IMR-90 (cell line): ENCODE results near the gene PTPRU. TPM values are rescaled to one million over a fixed set of nuclear protein-coding genes. Genes with fewer than 3 reads are reported as not detected.
A peak's percentile ranks its signal among the peaks of the same experiment; 100 is the strongest.

Experiments
- ATAC-seq: fragments of 200-7000 bp; cut with Tn5 transposase; 2 replicates; pipeline ENCODE4 v1.9.1; 2020; ENCODE audit warnings: low read depth, mild to moderate bottlenecking, moderate library complexity
- BruUV-seq: library from RNA; stranded (reverse); fragments of 400-500 nt; replicated peaks from 2 replicates; lab custom pipeline; 2021; lab: Mats Ljungman, UMichigan
- CTCF ChIA-PET: fragments of 300-600 bp; formaldehyde crosslinking; extraction: SDS; loops from one replicate; lab custom pipeline; 2021; ENCODE audit warnings: antibody characterized with exemption; lab: Yijun Ruan, JAX
- POLR2A ChIA-PET: fragments of 300-600 bp; sonication (Branson Sonifier 250); formaldehyde crosslinking; loops from one replicate; lab custom pipeline; 2022; ENCODE audit warnings: antibody characterized with exemption; ENCODE audit not compliant: unreplicated experiment; lab: Charles Lee
- DNase-seq: peaks from one replicate; pipeline ENCODE4 v3.0.0; 2013
- H2AFZ ChIP-seq: replicated peaks from 2 replicates; pipeline ENCODE3; 2013; ENCODE audit warnings: low read length, mild to moderate bottlenecking; ENCODE audit not compliant: poor library complexity
- H2AK5ac ChIP-seq: 2 replicates; pipeline ENCODE4 v1.6.1; 2013; ENCODE audit warnings: low read depth, low read length, inconsistent platforms
- H2AK9ac ChIP-seq: replicated peaks from 2 replicates; pipeline ENCODE3; 2013; ENCODE audit warnings: mild to moderate bottlenecking, low read depth, low read length, moderate library complexity; ENCODE audit not compliant: poor library complexity
- H2BK120ac ChIP-seq: 2 replicates; pipeline ENCODE4 v1.6.1; 2013; ENCODE audit warnings: low read depth, low read length, inconsistent platforms
- H2BK15ac ChIP-seq: 3 replicates; pipeline ENCODE4 v1.6.1; 2013; ENCODE audit warnings: low read depth, low read length, inconsistent platforms
- H2BK20ac ChIP-seq: 2 replicates; pipeline ENCODE4 v1.6.1; 2013; ENCODE audit warnings: low read depth, mild to moderate bottlenecking, inconsistent platforms, low read length, moderate library complexity
- H2BK5ac ChIP-seq: 2 replicates; pipeline ENCODE4 v1.6.1; 2013; ENCODE audit warnings: mild to moderate bottlenecking, low read depth, low read length, inconsistent platforms; ENCODE audit not compliant: poor library complexity, severe bottlenecking
- H3K14ac ChIP-seq: replicated peaks from 2 replicates; pipeline ENCODE4 v1.6.1; 2013; ENCODE audit warnings: low read depth, low read length, inconsistent platforms
- H3K18ac ChIP-seq: 2 replicates; pipeline ENCODE4 v1.6.1; 2013; ENCODE audit warnings: low read depth, low read length, control low read depth
- H3K23ac ChIP-seq: 2 replicates; pipeline ENCODE4 v1.6.1; 2013; ENCODE audit warnings: low read depth, low read length, inconsistent platforms
- H3K27ac ChIP-seq: 2 replicates; pipeline ENCODE4 v1.5.1; 2013; ENCODE audit warnings: mild to moderate bottlenecking, control low read depth, low read length; ENCODE audit not compliant: insufficient read depth
- H3K27me3 ChIP-seq: 2 replicates; pipeline ENCODE4 v1.6.1; 2013; ENCODE audit warnings: low read length; ENCODE audit not compliant: control insufficient read depth, insufficient read depth
- H3K36me3 ChIP-seq: 2 replicates; pipeline ENCODE4 v1.6.1; 2013; ENCODE audit warnings: low read length, mixed read lengths; ENCODE audit not compliant: control insufficient read depth, insufficient read depth
- H3K4ac ChIP-seq: 2 replicates; pipeline ENCODE4 v1.6.1; 2013; ENCODE audit warnings: low read depth, low read length, inconsistent platforms
- H3K4me1 ChIP-seq: 2 replicates; pipeline ENCODE4 v1.6.1; 2013; ENCODE audit warnings: low read length, mixed read lengths; ENCODE audit not compliant: control insufficient read depth, insufficient read depth
- H3K4me2 ChIP-seq: 2 replicates; pipeline ENCODE4 v1.6.1; 2013; ENCODE audit warnings: low read depth, mild to moderate bottlenecking, control low read depth, low read length, moderate library complexity
- H3K4me3 ChIP-seq: 2 replicates; pipeline ENCODE4 v1.5.1; 2013; ENCODE audit warnings: low read depth, mild to moderate bottlenecking, control low read depth, low read length, moderate library complexity; ENCODE audit not compliant: insufficient read depth
- H3K56ac ChIP-seq: 2 replicates; pipeline ENCODE4 v1.6.1; 2013; ENCODE audit warnings: low read length, inconsistent platforms; ENCODE audit not compliant: insufficient read depth; ENCODE audit errors: extremely low read depth
- H3K79me1 ChIP-seq, 2 experiments: 2 replicates each; pipeline ENCODE4 v1.6.1; 2013; ENCODE audit warnings: low read length in 2 of 2, inconsistent platforms in 1 of 2, low read depth in 1 of 2
- H3K9ac ChIP-seq: 2 replicates; pipeline ENCODE4 v1.6.1; 2013; ENCODE audit warnings: low read depth, low read length, control low read depth
- H3K9me1 ChIP-seq: 2 replicates; pipeline ENCODE4 v1.6.1; 2013; ENCODE audit warnings: low read length, inconsistent platforms; ENCODE audit not compliant: insufficient read depth
- H3K9me3 ChIP-seq: 2 replicates; pipeline ENCODE4 v1.6.1; 2013; ENCODE audit warnings: low read length; ENCODE audit not compliant: control insufficient read depth, insufficient read depth
- H4K20me1 ChIP-seq: 2 replicates; pipeline ENCODE4 v1.6.1; 2013; ENCODE audit warnings: low read length, inconsistent platforms; ENCODE audit not compliant: insufficient read depth
- H4K5ac ChIP-seq: 2 replicates; pipeline ENCODE4 v1.6.1; 2013; ENCODE audit warnings: mild to moderate bottlenecking, low read depth, low read length, control low read depth
- H4K8ac ChIP-seq, 2 experiments: 2 replicates each; pipeline ENCODE4 v1.6.1; 2013; ENCODE audit warnings: low read depth in 2 of 2, low read length in 2 of 2, control low read depth in 1 of 2, inconsistent platforms in 1 of 2
- H4K91ac ChIP-seq: 2 replicates; pipeline ENCODE4 v1.6.1; 2013; ENCODE audit warnings: low read depth, low read length, inconsistent platforms; ENCODE audit not compliant: insufficient read depth
- BHLHE40 ChIP-seq: fragments of 150-350 bp; IDR thresholded peaks from 2 replicates; pipeline ENCODE4 v1.6.1; 2016; ENCODE audit warnings: mild to moderate bottlenecking, low read depth, low read length
- CEBPB ChIP-seq: IDR thresholded peaks from 2 replicates; pipeline ENCODE4 v1.6.1; 2012; ENCODE audit warnings: low read depth, low read length, improper control_type of control experiment
- CHD1 ChIP-seq: IDR thresholded peaks from 2 replicates; pipeline ENCODE4 v1.6.1; 2012; ENCODE audit warnings: low read depth, low read length, improper control_type of control experiment
- FOS ChIP-seq: fragments of 150-350 bp; IDR thresholded peaks from 2 replicates; pipeline ENCODE4 v1.6.1; 2016; ENCODE audit warnings: low read depth, low read length
- MAFK ChIP-seq: IDR thresholded peaks from 2 replicates; pipeline ENCODE4 v1.6.1; 2012; ENCODE audit warnings: low read depth, low read length, improper control_type of control experiment
- MAZ ChIP-seq: IDR thresholded peaks from 2 replicates; pipeline ENCODE4 v1.6.1; 2012; ENCODE audit warnings: low read depth, mild to moderate bottlenecking, low read length, improper control_type of control experiment, moderate library complexity, borderline replicate concordance
- MXI1 ChIP-seq: IDR thresholded peaks from 2 replicates; pipeline ENCODE4 v1.6.1; 2012; ENCODE audit warnings: low read depth, mild to moderate bottlenecking, low read length, moderate library complexity, borderline replicate concordance
- NFE2L2 ChIP-seq: fragments of 150-350 bp; IDR thresholded peaks from 2 replicates; pipeline ENCODE4 v1.6.1; 2016; ENCODE audit warnings: low read depth, mild to moderate bottlenecking, low read length
- POLR2A ChIP-seq: IDR thresholded peaks from 2 replicates; pipeline ENCODE4 v1.6.1; 2012; ENCODE audit warnings: mild to moderate bottlenecking, low read depth, low read length
- RAD21 ChIP-seq: IDR thresholded peaks from 2 replicates; pipeline ENCODE4 v1.6.1; 2012; ENCODE audit warnings: low read length, improper control_type of control experiment
- RCOR1 ChIP-seq: IDR thresholded peaks from 2 replicates; pipeline ENCODE4 v1.6.1; 2012; ENCODE audit warnings: mild to moderate bottlenecking, low read length, improper control_type of control experiment; ENCODE audit not compliant: insufficient replicate concordance
- RFX5 ChIP-seq: IDR thresholded peaks from 2 replicates; pipeline ENCODE4 v1.8.0; 2012; ENCODE audit warnings: low read depth, mild to moderate bottlenecking, low read length, moderate library complexity
- SMC3 ChIP-seq: fragments of 150-350 bp; IDR thresholded peaks from 2 replicates; pipeline ENCODE4 v1.6.1; 2016; ENCODE audit warnings: low read depth, mild to moderate bottlenecking, antibody characterized with exemption, low read length, moderate library complexity
- USF2 ChIP-seq: fragments of 150-350 bp; IDR thresholded peaks from 2 replicates; pipeline ENCODE4 v1.6.1; 2017; ENCODE audit warnings: mild to moderate bottlenecking, antibody characterized with exemption, low read length, low read depth
- WGBS, 2 experiments: methylation state at CpG; one replicate each; pipeline versions ENCODE4 v1.1.5 to v1.1.7; 2013; ENCODE audit warnings: missing lambda C conversion rate in 2 of 2; ENCODE audit not compliant: insufficient read length in 1 of 2; ENCODE audit errors: extremely low coverage in 2 of 2; 5-methylcytosine and 5-hydroxymethylcytosine counted together
- dilution Hi-C: fragments of 300-500 bp; cut with HindIII; formaldehyde crosslinking; loops from one replicate; pipeline ENCODE4 v1.14.3; 2018; ENCODE audit warnings: low sequenced_read_pairs; ENCODE audit not compliant: unreplicated experiment
- in situ Hi-C: fragments of 300-500 bp; cut with MboI; formaldehyde crosslinking; loops from 3 replicates; pipeline ENCODE4 v1.14.3; 2019; ENCODE audit warnings: low sequenced_read_pairs, inconsistent platforms, mixed read lengths
- intact Hi-C: fragments of 100-400 bp; cut with micrococcal nuclease; formaldehyde crosslinking; loops from 2 replicates; pipeline ENCODE4 v1.10.0; 2022
- polyA plus RNA-seq, 3 experiments: library from polyadenylated mRNA; depleted of rRNA; stranded (reverse); fragments of >200 nt; gene quantifications; 2 replicates each; pipeline ENCODE4 v1.2.3, GENCODE V29; 2012; ENCODE audit warnings: low replicate concordance in 1 of 3
- total RNA-seq: library from RNA; depleted of rRNA; stranded (reverse); fragments of >200 nt; gene quantifications from 2 replicates; pipeline ENCODE4 v1.2.3, GENCODE V29; 2012
- TF ChIP-seq, protein P1 (sequence below): conservative IDR thresholded peaks from 2 replicates; pipeline ENCODE4 v1.5.1; 2012; ENCODE audit warnings: mild to moderate bottlenecking, low read depth, low read length, improper control_type of control experiment
- TF ChIP-seq, protein P2 (sequence below): fragments of 150-350 bp; IDR thresholded peaks from 2 replicates; pipeline ENCODE4 v1.6.1; 2016; ENCODE audit warnings: low read depth, mild to moderate bottlenecking, low read length, moderate library complexity, borderline replicate concordance

The PTPRU gene
- total and polyA plus RNA-seq, 2 of the 4 experiments (the other 2 are of a cell fraction): 7.0 to 10.7 TPM

DNA sequence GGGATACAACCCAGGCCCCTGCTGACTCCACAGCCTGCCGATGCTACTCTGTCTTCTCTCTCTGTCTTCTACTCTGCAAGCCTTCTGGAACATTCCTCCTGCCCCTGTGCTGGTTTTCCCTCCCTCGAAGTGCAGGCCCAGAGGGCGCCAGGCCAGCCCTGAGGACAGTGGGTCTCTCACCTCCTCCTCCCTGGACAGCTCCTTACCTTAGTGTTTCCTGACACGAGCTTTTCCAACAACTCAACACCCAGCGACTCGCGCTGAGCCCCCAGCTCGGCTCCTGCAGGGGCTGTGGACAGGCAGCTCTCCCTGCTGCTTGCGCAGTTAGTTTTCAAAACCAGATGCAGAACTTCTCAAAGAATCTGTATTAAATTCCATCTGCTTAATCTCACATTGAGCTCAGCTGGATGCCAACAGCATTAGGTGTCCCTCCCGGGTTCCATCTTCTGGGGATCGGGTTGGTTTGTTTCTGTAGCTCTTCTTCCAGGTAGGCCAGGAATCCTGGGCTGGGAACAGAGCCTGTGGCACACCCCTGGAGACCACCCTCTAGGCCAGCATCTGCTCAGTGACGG lies 54.2 kb downstream of the PTPRU start:
- Histone ChIP-seq H3K14ac (0 out of 2 replicates have a peak overlapping the region, but pooled peaks have one; percentile 13), H2BK120ac (no peak overlapping the region), H2BK20ac (no peak overlapping the region), H3K23ac (no peak overlapping the region), H3K4me3 (no peak overlapping the region), H2BK15ac (no peak overlapping the region), H4K8ac (no peak overlapping the region), H2AK9ac (no peak overlapping the region), H3K9me1 (no peaks in the 10 kb centered on the region), H3K36me3 (no peaks in the 10 kb centered on the region), H2BK5ac (no peak overlapping the region), H3K4me1 (peaks cover 7% of the 10 kb centered on the region), H3K79me1 (no peaks in the 10 kb centered on the region), H4K20me1 (no peaks in the 10 kb centered on the region), H3K18ac (no peak overlapping the region), H3K9me3 (no peaks in the 10 kb centered on the region), H3K27me3 (no peaks in the 10 kb centered on the region), H4K5ac (no peak overlapping the region), H2AK5ac (no peak overlapping the region), H3K27ac (no peak overlapping the region), H2AFZ (peak overlapping the region; percentile 10), H3K4ac (no peak overlapping the region), H3K4me2 (no peak overlapping the region), H4K91ac (no peak overlapping the region), H3K56ac (no peak overlapping the region), H3K9ac (no peak overlapping the region)
- intact Hi-C loops: no loop called here
- dilution Hi-C loops: no loop called here
- no peak for TF ChIP-seq BHLHE40
- TF ChIP-seq MAFK: no peak
- no peak for TF ChIP-seq RFX5
- TF ChIP-seq, protein P1, sequence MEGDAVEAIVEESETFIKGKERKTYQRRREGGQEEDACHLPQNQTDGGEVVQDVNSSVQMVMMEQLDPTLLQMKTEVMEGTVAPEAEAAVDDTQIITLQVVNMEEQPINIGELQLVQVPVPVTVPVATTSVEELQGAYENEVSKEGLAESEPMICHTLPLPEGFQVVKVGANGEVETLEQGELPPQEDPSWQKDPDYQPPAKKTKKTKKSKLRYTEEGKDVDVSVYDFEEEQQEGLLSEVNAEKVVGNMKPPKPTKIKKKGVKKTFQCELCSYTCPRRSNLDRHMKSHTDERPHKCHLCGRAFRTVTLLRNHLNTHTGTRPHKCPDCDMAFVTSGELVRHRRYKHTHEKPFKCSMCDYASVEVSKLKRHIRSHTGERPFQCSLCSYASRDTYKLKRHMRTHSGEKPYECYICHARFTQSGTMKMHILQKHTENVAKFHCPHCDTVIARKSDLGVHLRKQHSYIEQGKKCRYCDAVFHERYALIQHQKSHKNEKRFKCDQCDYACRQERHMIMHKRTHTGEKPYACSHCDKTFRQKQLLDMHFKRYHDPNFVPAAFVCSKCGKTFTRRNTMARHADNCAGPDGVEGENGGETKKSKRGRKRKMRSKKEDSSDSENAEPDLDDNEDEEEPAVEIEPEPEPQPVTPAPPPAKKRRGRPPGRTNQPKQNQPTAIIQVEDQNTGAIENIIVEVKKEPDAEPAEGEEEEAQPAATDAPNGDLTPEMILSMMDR: no peak
- TF ChIP-seq USF2: no peak
- TF ChIP-seq, protein P2, sequence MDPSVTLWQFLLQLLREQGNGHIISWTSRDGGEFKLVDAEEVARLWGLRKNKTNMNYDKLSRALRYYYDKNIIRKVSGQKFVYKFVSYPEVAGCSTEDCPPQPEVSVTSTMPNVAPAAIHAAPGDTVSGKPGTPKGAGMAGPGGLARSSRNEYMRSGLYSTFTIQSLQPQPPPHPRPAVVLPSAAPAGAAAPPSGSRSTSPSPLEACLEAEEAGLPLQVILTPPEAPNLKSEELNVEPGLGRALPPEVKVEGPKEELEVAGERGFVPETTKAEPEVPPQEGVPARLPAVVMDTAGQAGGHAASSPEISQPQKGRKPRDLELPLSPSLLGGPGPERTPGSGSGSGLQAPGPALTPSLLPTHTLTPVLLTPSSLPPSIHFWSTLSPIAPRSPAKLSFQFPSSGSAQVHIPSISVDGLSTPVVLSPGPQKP: no peak
- TF ChIP-seq FOS: no peak
- TF ChIP-seq RCOR1: no peak
- no peak for TF ChIP-seq MAZ
- TF ChIP-seq NFE2L2: no peak
- no peak for TF ChIP-seq CHD1
- TF ChIP-seq RAD21: no peak
- TF ChIP-seq MXI1: no peak
- no peak for TF ChIP-seq SMC3
- no peak for TF ChIP-seq POLR2A
- TF ChIP-seq CEBPB: no peak
- ATAC-seq (peak; percentile 74), DNase-seq (peak; percentile 38)
- ChIA-PET POLR2A (no interaction called here), CTCF (no interaction called here)
- in situ Hi-C loops: no loop called here
- whole genome bisulfite sequencing, 2 experiments: 73% methylated on average over 6 of the region's 12 CpGs; no CpG with 5 or more reads in 1 of the 2 experiments
- no TSS peak for BruUV-seq
